WERI-Rb-1 (cell line): ENCODE measurements around the gene ELL3.

Experiments
- DNase-seq: peaks from one replicate; pipeline ENCODE4 v3.0.0-alpha.2; 2020
- H3K27ac ChIP-seq: fragments of 250-450 bp; sonication (Bioruptor Pico); 2 replicates; pipeline ENCODE4 v1.5.1; 2020; ENCODE audit warnings: mild to moderate bottlenecking, moderate library complexity
- H3K27me3 ChIP-seq: fragments of 250-450 bp; sonication (Bioruptor Pico); 2 replicates; pipeline ENCODE4 v1.5.1; 2021; ENCODE audit warnings: mild to moderate bottlenecking, low read depth, moderate library complexity; ENCODE audit not compliant: insufficient read depth, severe bottlenecking
- H3K36me3 ChIP-seq: fragments of 250-450 bp; sonication (Bioruptor Pico); 2 replicates; pipeline ENCODE4 v1.5.1; 2020; ENCODE audit warnings: mild to moderate bottlenecking, moderate library complexity
- H3K4me3 ChIP-seq: 2 replicates; pipeline ENCODE4 v1.5.1; 2011; ENCODE audit warnings: low read depth, mild to moderate bottlenecking, control low read depth, low read length
- H3K9me3 ChIP-seq: fragments of 250-450 bp; sonication (Bioruptor Pico); 2 replicates; pipeline ENCODE4 v1.5.1; 2021; ENCODE audit warnings: mild to moderate bottlenecking, moderate library complexity; ENCODE audit not compliant: severe bottlenecking
- TF ChIP-seq, protein P1 (sequence below): IDR thresholded peaks from 2 replicates; pipeline ENCODE4 v1.5.1; 2011; ENCODE audit warnings: low read depth, mild to moderate bottlenecking, control low read depth, inconsistent platforms, low read length

ELL3 gene

DNA sequence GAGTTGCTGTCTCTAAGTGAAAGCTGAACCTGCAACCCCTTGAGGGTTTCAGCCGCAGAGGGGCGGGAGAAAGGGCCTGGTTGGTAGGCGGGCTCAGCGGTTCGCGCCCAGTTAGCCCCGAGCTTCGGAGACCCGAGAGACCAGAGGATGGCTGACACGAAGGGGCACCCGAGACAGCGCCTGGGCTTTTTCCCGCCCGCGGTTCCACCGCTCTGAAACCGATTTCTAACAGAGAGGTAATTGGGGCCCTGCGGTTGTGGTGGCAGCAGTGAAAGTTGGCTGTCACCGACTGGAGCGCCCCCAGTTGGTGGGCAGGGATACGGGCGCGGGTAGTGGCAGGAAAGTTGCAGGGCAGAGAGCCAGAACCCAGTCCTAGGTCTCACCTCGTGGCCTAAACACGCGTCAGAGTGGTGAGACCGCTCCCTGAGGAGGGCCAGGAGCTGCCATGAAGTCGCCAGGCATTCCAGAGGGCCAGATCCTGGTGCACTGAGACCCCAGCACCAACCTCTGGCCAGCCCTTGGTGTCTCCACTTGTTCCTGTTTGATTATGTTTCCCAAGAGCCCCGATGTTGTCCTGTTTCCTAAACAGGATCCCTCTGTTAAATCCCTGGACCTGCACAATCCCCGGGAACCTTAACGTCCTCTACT, 625 bp upstream of the ELL3 start:
- H3K27me3 ChIP-seq: no peaks in the 10 kb centered on the region
- no peaks in the 10 kb centered on the region for H3K9me3 ChIP-seq
- no peak overlapping the region for H3K4me3 ChIP-seq
- no peak for DNase-seq
- TF ChIP-seq, protein P1, sequence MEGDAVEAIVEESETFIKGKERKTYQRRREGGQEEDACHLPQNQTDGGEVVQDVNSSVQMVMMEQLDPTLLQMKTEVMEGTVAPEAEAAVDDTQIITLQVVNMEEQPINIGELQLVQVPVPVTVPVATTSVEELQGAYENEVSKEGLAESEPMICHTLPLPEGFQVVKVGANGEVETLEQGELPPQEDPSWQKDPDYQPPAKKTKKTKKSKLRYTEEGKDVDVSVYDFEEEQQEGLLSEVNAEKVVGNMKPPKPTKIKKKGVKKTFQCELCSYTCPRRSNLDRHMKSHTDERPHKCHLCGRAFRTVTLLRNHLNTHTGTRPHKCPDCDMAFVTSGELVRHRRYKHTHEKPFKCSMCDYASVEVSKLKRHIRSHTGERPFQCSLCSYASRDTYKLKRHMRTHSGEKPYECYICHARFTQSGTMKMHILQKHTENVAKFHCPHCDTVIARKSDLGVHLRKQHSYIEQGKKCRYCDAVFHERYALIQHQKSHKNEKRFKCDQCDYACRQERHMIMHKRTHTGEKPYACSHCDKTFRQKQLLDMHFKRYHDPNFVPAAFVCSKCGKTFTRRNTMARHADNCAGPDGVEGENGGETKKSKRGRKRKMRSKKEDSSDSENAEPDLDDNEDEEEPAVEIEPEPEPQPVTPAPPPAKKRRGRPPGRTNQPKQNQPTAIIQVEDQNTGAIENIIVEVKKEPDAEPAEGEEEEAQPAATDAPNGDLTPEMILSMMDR: 0 out of 2 replicates have a peak, but pooled peaks have one; percentile 15
- H3K36me3 ChIP-seq: peaks cover 18% of the 10 kb centered on the region
- no peak overlapping the region for H3K27ac ChIP-seq

DNA sequence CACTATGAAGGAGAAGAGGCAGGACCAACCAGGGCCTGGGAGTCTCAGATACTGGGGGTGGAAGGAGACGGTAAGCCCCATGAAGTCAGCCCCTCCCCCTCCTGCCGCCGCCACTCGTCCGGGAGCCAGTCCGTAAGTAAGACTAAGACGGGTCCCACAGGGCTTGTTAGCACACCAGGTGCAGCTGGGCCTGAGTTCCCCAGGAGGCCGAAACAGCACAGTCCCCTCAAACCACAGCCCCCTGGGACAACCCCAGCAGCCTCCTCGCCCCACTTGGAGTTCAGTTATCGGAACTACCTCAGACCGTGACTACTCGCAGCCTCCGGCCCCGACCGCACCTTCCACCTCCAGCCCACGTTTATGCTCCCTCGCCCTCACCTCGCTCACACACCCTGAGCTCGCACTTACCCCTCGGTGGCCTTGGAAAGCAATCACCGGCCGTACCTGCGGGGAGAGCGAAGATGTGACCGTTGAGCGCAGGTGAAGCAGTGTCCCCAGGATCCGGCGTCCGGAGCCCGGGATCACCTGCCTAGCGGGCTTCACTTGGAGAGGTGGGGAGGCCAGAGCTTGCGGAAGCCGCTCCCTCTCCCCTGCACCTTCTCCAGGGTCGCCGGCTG, 557 bp downstream of the ELL3 start:
- TF ChIP-seq, protein P1: no peak
- Histone ChIP-seq H3K9me3 (no peaks in the 10 kb centered on the region), H3K4me3 (no peak overlapping the region), H3K27me3 (no peaks in the 10 kb centered on the region), H3K27ac (no peak overlapping the region), H3K36me3 (peaks cover 29% of the 10 kb centered on the region)
- DNase-seq: no peak

DNA sequence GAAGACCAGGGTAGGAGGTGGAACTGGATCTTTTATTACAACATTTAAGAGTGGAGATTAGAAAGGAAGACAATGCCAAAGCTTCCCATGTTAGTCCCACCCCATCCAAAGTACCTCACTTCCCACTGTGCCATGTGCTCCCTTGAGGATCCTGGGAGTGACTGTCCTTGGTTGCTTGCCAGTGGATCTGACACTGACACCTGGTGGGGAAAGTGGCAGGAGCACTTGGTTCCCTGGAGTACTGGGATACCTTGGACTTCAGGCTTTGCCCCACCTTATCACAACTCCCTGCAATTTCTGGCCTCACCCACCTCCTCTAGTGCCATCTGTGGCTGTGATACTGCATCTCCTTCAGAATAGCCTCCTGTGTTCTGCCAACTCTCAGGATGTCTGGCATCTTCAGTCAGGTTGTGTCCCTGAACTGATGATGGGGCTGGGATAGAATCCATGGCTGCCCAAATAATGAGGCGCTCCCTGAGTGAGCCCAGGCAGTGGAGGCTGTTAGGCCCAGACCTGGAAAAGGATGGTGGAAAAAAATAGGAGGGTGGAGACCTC, 1.3 kb downstream of the ELL3 start:
- TF ChIP-seq, protein P1: peak; percentile 82
- peaks cover 37% of the 10 kb centered on the region for H3K36me3 ChIP-seq
- H3K27me3 ChIP-seq: no peaks in the 10 kb centered on the region
- peak overlapping the region; percentile 14; the same call in 1 of the 2 replicates for H3K27ac ChIP-seq
- no peak overlapping the region for H3K4me3 ChIP-seq
- peak; percentile 79 for DNase-seq
- H3K9me3 ChIP-seq: no peaks in the 10 kb centered on the region

DNA sequence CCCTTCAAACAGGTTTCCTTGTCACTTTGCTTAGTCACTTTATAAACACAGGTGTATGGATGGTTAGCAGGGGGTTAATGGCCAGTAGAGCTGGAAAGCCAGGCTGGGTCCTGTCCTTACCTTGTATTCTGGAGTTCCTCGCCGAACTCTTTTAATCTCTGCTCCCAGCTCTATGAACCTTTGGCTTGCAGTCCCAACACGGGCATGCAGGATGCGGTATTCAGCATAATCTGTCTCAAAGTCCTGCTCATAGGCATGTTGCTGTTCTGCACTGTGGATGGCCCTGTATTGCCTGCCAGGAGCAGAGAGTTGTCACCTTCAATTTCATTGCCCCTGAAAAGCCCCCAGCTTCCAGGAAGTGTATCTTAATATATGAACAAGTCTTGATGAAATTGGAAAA, 2.7 kb downstream of the ELL3 start:
- H3K36me3 ChIP-seq: peaks cover 51% of the 10 kb centered on the region
- TF ChIP-seq, protein P1: no peak
- no peak overlapping the region for H3K4me3 ChIP-seq
- H3K27me3 ChIP-seq: no peaks in the 10 kb centered on the region
- DNase-seq: no peak
- H3K9me3 ChIP-seq: no peaks in the 10 kb centered on the region
- H3K27ac ChIP-seq: no peak overlapping the region

DNA sequence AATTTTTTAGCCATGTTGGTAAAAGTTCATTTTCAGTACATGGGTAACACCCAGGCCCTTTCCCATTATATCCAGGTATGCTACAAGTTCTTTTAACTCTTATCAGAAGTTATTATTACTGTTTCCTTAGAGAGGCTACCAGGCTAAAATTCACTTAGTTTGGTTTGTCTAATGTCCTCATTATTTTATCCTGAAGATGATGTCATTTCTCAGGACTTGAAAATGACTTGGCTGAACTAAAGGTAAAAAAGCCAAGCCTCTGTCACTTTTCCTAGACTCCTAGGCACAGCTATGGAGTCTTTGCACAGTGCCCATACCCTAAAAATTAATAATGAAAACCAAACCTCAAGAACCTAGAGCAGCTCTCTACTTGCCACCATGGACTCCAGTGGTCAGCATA, 4.1 kb downstream of the ELL3 start:
- peaks cover 61% of the 10 kb centered on the region for H3K36me3 ChIP-seq
- TF ChIP-seq, protein P1: no peak
- H3K9me3 ChIP-seq: no peaks in the 10 kb centered on the region
- no peak overlapping the region for H3K4me3 ChIP-seq
- H3K27me3 ChIP-seq: no peaks in the 10 kb centered on the region
- H3K27ac ChIP-seq: no peak overlapping the region
- no peak for DNase-seq
